ENCODE results near the gene CNTNAP5. TPM values are rescaled to one million over a fixed set of nuclear protein-coding genes. Genes with fewer than 3 reads are reported as not detected.

Gene CNTNAP5
- polyA plus RNA-seq, 1 experiment: not detected

DNA sequence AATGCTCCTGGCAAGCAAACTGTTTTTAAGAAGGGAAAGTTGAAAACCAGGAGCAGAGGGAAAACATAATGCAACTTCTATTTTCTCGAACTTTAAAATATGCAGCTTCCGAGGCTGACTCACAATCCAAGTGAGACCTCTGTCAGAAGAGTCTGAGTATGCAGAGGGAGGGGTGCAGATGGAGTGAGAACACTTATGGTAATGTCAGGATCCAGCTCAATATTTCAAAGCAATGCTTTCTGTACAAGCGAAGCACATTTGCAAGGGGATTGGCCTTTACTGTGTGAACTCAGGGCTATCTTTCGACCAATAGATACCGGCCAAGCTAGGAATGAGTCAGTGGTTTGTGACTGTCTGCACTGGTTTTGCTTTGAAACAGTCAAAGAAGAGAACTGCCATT is 242.7 kb downstream of the CNTNAP5 start:
- CTCF ChIA-PET: no interaction called here
- TF ChIP-seq, protein P1, sequence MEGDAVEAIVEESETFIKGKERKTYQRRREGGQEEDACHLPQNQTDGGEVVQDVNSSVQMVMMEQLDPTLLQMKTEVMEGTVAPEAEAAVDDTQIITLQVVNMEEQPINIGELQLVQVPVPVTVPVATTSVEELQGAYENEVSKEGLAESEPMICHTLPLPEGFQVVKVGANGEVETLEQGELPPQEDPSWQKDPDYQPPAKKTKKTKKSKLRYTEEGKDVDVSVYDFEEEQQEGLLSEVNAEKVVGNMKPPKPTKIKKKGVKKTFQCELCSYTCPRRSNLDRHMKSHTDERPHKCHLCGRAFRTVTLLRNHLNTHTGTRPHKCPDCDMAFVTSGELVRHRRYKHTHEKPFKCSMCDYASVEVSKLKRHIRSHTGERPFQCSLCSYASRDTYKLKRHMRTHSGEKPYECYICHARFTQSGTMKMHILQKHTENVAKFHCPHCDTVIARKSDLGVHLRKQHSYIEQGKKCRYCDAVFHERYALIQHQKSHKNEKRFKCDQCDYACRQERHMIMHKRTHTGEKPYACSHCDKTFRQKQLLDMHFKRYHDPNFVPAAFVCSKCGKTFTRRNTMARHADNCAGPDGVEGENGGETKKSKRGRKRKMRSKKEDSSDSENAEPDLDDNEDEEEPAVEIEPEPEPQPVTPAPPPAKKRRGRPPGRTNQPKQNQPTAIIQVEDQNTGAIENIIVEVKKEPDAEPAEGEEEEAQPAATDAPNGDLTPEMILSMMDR (IDR thresholded peaks at IDR 0.05; ENCODE audit: insufficient read depth, low read depth, low read length): no peak
- Histone ChIP-seq H3K4me3 (ENCODE audit: low read depth, low read length) (no peak overlapping the region), H3K27me3 (ENCODE audit: control insufficient read depth, insufficient read depth, low read length) (no peaks in the 10 kb centered on the region), H3K36me3 (ENCODE audit: control insufficient read depth, insufficient read depth, low read length) (no peaks in the 10 kb centered on the region)
- POLR2A ChIA-PET: no interaction called here
- no peak for DNase-seq (ENCODE audit: low read depth)

DNA sequence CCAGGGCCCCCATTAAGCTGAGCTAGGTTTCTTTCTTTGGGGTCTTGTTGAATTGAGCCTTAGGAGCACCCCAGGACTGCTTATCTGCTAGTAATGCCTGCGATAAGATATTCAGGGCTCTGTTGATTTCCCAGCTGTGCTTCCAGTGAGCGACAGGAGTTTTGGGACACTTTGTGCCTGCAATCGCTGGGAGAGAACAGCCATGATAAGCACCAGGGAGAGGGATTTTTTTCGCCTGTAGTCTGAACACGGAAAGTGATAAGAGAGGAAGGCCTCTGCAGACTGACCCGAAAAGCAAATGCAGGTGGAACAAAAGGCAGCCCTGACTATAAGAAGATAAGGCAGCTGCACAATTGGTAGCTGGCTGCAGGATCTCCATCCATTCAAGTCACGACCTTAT is 244.3 kb downstream of the CNTNAP5 start:
- ChIA-PET POLR2A (no interaction called here), CTCF (no interaction called here)
- no peaks in the 10 kb centered on the region for H3K36me3 ChIP-seq (ENCODE audit: control insufficient read depth, insufficient read depth, low read length)
- H3K4me3 ChIP-seq (ENCODE audit: low read depth, low read length): no peak overlapping the region
- H3K27me3 ChIP-seq (ENCODE audit: control insufficient read depth, insufficient read depth, low read length): no peaks in the 10 kb centered on the region
- no peak for DNase-seq (ENCODE audit: low read depth)
- TF ChIP-seq, protein P1 (IDR thresholded peaks at IDR 0.05; ENCODE audit: insufficient read depth, low read depth, low read length): no peak

DNA sequence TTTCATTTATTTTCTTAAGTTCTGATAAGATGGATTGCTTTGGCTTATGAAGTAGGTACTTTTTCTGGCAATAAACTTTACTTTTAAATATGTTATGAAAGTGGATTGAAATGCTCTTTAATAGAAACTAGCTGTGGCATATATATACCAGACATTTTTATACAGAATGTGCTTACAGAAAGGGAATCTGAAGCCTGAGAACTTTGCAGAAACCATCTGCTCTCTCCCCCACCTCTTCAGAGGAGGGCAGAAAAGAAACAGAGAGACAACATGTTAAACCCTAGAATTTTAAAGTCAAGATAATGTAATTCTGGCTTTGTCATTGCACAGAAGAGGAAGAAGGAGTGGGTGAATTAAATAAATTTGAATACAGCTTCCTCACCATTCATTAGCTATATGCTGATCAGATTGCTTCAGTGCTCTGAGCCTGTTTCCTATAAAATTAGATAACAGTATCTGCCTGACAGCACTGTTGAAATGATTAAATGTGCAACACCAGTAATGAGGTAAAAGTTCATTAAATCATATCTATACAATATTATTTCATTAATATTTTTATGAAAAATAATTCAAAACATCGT is 247.3 kb downstream of the CNTNAP5 start:
- no peaks in the 10 kb centered on the region for H3K36me3 ChIP-seq (ENCODE audit: control insufficient read depth, insufficient read depth, low read length)
- ChIA-PET POLR2A (no interaction called here), CTCF (no interaction called here)
- H3K4me3 ChIP-seq (ENCODE audit: low read depth, low read length): no peak overlapping the region
- DNase-seq (ENCODE audit: low read depth): no peak
- TF ChIP-seq, protein P1 (IDR thresholded peaks at IDR 0.05; ENCODE audit: insufficient read depth, low read depth, low read length): no peak
- no peaks in the 10 kb centered on the region for H3K27me3 ChIP-seq (ENCODE audit: control insufficient read depth, insufficient read depth, low read length)

DNA sequence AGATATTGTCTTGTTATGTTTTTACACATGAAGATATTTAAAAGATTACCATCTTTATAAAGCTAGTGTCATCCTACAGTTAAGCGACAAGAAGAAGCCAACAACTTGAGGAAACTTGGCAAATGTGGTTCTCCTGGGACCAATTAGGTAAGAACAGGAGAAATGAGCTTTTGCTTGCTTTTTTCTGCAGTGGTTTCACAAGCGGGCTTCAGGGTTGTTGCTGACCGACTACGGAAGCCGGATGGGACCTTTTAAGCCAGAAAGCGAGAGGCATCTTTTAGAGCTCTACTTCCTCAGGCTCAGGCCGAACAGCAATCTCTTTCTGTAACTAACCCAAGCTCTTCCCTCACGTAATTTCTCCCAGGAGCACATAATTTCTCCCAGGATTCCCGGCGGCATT is 256.5 kb downstream of the CNTNAP5 start:
- Histone ChIP-seq H3K4me3 (ENCODE audit: low read depth, low read length) (no peak overlapping the region), H3K36me3 (ENCODE audit: control insufficient read depth, insufficient read depth, low read length) (no peaks in the 10 kb centered on the region), H3K27me3 (ENCODE audit: control insufficient read depth, insufficient read depth, low read length) (no peaks in the 10 kb centered on the region)
- no peak for DNase-seq (ENCODE audit: low read depth)
- TF ChIP-seq, protein P1 (IDR thresholded peaks at IDR 0.05; ENCODE audit: insufficient read depth, low read depth, low read length): no peak
- POLR2A ChIA-PET: no interaction called here
- CTCF ChIA-PET: no interaction called here

DNA sequence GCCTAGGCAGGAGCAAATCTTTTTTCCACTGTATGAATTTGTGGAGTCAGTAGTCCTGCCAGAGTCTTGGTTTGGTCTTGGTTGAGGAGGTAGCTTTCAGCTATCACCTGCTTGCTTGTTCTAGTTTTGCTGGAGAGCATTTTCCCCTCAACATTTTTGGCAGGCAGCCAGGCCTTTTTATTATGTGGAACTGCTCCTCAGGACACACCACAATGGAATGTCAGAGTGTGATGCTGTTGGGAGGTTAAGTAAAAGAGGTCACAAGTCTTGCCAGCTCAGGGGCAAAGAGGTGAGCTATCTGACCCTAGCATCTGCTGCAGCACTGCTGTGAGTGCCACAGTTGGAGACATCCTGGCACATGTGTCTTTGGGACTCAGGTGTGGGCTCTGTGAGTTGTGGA is 258.0 kb downstream of the CNTNAP5 start:
- H3K27me3 ChIP-seq (ENCODE audit: control insufficient read depth, insufficient read depth, low read length): no peaks in the 10 kb centered on the region
- TF ChIP-seq, protein P1 (IDR thresholded peaks at IDR 0.05; ENCODE audit: insufficient read depth, low read depth, low read length): no peak
- POLR2A ChIA-PET: no interaction called here

More for the DNA sequence above, 258.0 kb downstream of the CNTNAP5 start:
- Histone ChIP-seq H3K4me3 (ENCODE audit: low read depth, low read length) (no peak overlapping the region), H3K36me3 (ENCODE audit: control insufficient read depth, insufficient read depth, low read length) (no peaks in the 10 kb centered on the region)
- DNase-seq (ENCODE audit: low read depth): no peak
- CTCF ChIA-PET: no interaction called here

Measured in BJ (cell line).